K562 (cell line): ENCODE results near the gene ZNF865. TPM values are rescaled to one million over a fixed set of nuclear protein-coding genes. Genes with fewer than 3 reads are reported as not detected.

Experiments used
- ATAC-seq: fragments of 200-7000 bp; cut with Tn5 transposase; 3 replicates; pipeline ENCODE4 v1.9.1; 2020; ENCODE audit warnings: moderate library complexity
- BruUV-seq: library from RNA; stranded (reverse); fragments of 400-500 nt; replicated peaks from 2 replicates; lab custom pipeline; 2021; lab: Mats Ljungman, UMichigan
- CTCF ChIA-PET: fragments of 300-600 bp; formaldehyde crosslinking; extraction: SDS; loops from one replicate; lab custom pipeline; 2021; ENCODE audit warnings: low intra/inter-chr PET ratio; lab: Yijun Ruan, JAX
- POLR2A ChIA-PET: fragments of 300-600, 350-650 bp; sonication (Branson Sonifier 250); formaldehyde crosslinking; extraction: SDS; loops from one replicate; lab custom pipeline; 2021; ENCODE audit warnings: antibody characterized with exemption, inconsistent platforms; lab: Yijun Ruan, JAX
- DNase-seq, 4 experiments: peaks; one replicate each; pipeline versions ENCODE4 v3.0.0 to v3.0.0-alpha.2; 2011 to 2018; ENCODE audit warnings: low spot score in 3 of 4, mixed read lengths in 3 of 4; ENCODE audit errors: extremely low read depth in 1 of 4
- FAIRE-seq: peaks from 2 replicates; lab custom pipeline; 2011; peaks lifted over from hg19 to GRCh38; lab: Jason Lieb, UNC
- H2AFZ ChIP-seq: 2 replicates; pipeline ENCODE4 v1.6.0; 2011; ENCODE audit warnings: low read depth, low read length, control low read depth, inconsistent platforms
- H3K27ac ChIP-seq: fragments of 200-600 bp; 3 replicates; pipeline ENCODE4 v1.8.0; 2011; ENCODE audit warnings: low read depth, mild to moderate bottlenecking, control low read depth, inconsistent platforms, low read length, moderate library complexity, mixed read lengths; ENCODE audit errors: extremely low read depth
- H3K27me3 ChIP-seq, 2 experiments: fragments of 300-600 bp in 1 of 2; 2 replicates in 1 of 2; 3 replicates in 1 of 2; pipeline versions ENCODE4 v1.6.0 to v1.8.0; 2011; ENCODE audit warnings: inconsistent platforms in 2 of 2, low read length in 2 of 2, mild to moderate bottlenecking in 1 of 2, mixed read lengths in 1 of 2, moderate library complexity in 1 of 2; ENCODE audit not compliant: control insufficient read depth in 2 of 2, insufficient read depth in 2 of 2
- H3K36me3 ChIP-seq: fragments of 300-600 bp; 3 replicates; pipeline ENCODE4 v1.8.0; 2011; ENCODE audit warnings: mild to moderate bottlenecking, low read length, inconsistent platforms; ENCODE audit not compliant: control insufficient read depth, insufficient read depth
- H3K4me1 ChIP-seq, 2 experiments: fragments of 200-600 bp in 1 of 2; replicated peaks in 1 of 2; 2 replicates in 1 of 2; 3 replicates in 1 of 2; pipeline versions ENCODE4 v1.5.1 to v1.8.0; 2011; ENCODE audit warnings: inconsistent platforms in 2 of 2, low read length in 2 of 2, mild to moderate bottlenecking in 1 of 2, mixed read lengths in 1 of 2, moderate library complexity in 1 of 2; ENCODE audit not compliant: control insufficient read depth in 2 of 2, insufficient read depth in 2 of 2
- H3K4me2 ChIP-seq: 2 replicates; pipeline ENCODE4 v1.6.1; 2011; ENCODE audit warnings: low read length, control low read depth, inconsistent platforms, mixed read lengths; ENCODE audit not compliant: insufficient read depth
- H3K4me3 ChIP-seq: fragments of 200-600 bp; sonication (generic), shearing (Covaris generic); 2 replicates; pipeline ENCODE4 v1.5.1; 2016; ENCODE audit warnings: control low read depth, inconsistent platforms
- H3K79me2 ChIP-seq: fragments of 200-600 bp; 3 replicates; pipeline ENCODE4 v1.8.0; 2011; ENCODE audit warnings: low read length, inconsistent platforms; ENCODE audit not compliant: control insufficient read depth, insufficient read depth
- H3K9ac ChIP-seq, 2 experiments: 2 replicates each; pipeline versions ENCODE4 v1.6.0 to v1.6.1; 2011; ENCODE audit warnings: low read depth in 2 of 2, low read length in 2 of 2, control low read depth in 1 of 2, inconsistent platforms in 1 of 2, mild to moderate bottlenecking in 1 of 2, mixed read lengths in 1 of 2; ENCODE audit not compliant: insufficient read depth in 1 of 2
- H3K9me1 ChIP-seq: one replicate; pipeline ENCODE4 v1.6.0; 2011; ENCODE audit warnings: inconsistent platforms, mild to moderate bottlenecking, low read length, moderate library complexity; ENCODE audit not compliant: control insufficient read depth, insufficient read depth
- H3K9me3 ChIP-seq: replicated peaks from 2 replicates; pipeline ENCODE4 v1.5.1; 2011; ENCODE audit warnings: low read depth, low read length, inconsistent platforms; ENCODE audit not compliant: control insufficient read depth, insufficient read depth
- H4K20me1 ChIP-seq: replicated peaks from 2 replicates; pipeline ENCODE4 v1.6.1; 2011; ENCODE audit warnings: low read length, inconsistent platforms, mixed read lengths; ENCODE audit not compliant: control insufficient read depth, insufficient read depth
- CBX5 ChIP-seq: IDR thresholded peaks from 2 replicates; pipeline ENCODE4 v1.6.1; 2014; ENCODE audit warnings: low read depth, borderline replicate concordance
- COPS2 ChIP-seq: fragments of 450-650 bp; conservative IDR thresholded peaks from 2 replicates; pipeline ENCODE4 v1.6.1; 2016; ENCODE audit warnings: mild to moderate bottlenecking, moderate library complexity
- ZNF263 ChIP-seq: sonication (generic); formaldehyde crosslinking; IDR thresholded peaks from 2 replicates; pipeline ENCODE4 v1.8.0; 2022; ENCODE audit warnings: mild to moderate bottlenecking, missing genetic modification reagents, borderline replicate concordance
- WGBS: fragments of 100-300 bp; shearing (Covaris generic); methylation state at CpG from one replicate; pipeline ENCODE4 v1.1.6; 2016; ENCODE audit warnings: low coverage, mixed read lengths; ENCODE audit not compliant: insufficient coverage; ENCODE audit errors: missing lambda C conversion rate; 5-methylcytosine and 5-hydroxymethylcytosine counted together
- in situ Hi-C: fragments of 300-500 bp; cut with MboI; formaldehyde crosslinking; loops from 4 replicates; pipeline ENCODE4 v1.15.0; 2018; ENCODE audit warnings: inconsistent platforms, mixed read lengths
- intact Hi-C: fragments of 100-400 bp; cut with micrococcal nuclease; formaldehyde crosslinking; loops from 2 replicates; pipeline ENCODE4 v1.14.2; 2022
- polyA plus RNA-seq, 8 experiments: library from polyadenylated mRNA; depleted of rRNA in 4 of 8; stranded (reverse) in 5 of 8; unstranded in 3 of 8; fragments of >200 nt; fragmentation: Nextera tagmentation in 2 of 8; fragmentation: Illumina TruSeq in 1 of 8; extraction: Ambion mirVana in 2 of 8; extraction: Trizol in 1 of 8; gene quantifications; 2 replicates each; pipeline versions ENCODE4 v1.2.1 to v1.2.3, GENCODE V29; 2011 to 2014; ENCODE audit warnings: inconsistent platforms in 1 of 8, missing spikeins in 1 of 8
- total RNA-seq, 7 experiments: library from RNA; depleted of rRNA in 6 of 7; stranded (reverse); fragments of >200 nt in 6 of 7; fragmentation: Illumina TruSeq in 2 of 7; extraction: Trizol in 2 of 7; gene quantifications; 2 replicates each; pipeline versions ENCODE4 v1.2.1 to v1.2.3, GENCODE V29; 2011 to 2021; ENCODE audit warnings: low replicate concordance in 1 of 7
- TF ChIP-seq, protein P1 (sequence below): fragments of 450-650 bp; formaldehyde crosslinking; IDR thresholded peaks from 2 replicates; pipeline ENCODE4 v1.4.0; 2022; ENCODE audit warnings: missing genetic modification characterization
- TF ChIP-seq, protein P2 (sequence below): fragments of 200-800 bp; sonication (Bioruptor generic); IDR thresholded peaks from 2 replicates; pipeline ENCODE4 v1.6.1; 2017; ENCODE audit warnings: missing genetic modification characterization, missing compliant biosample characterization
- TF ChIP-seq, protein P3 (sequence below): fragments of 250-450 bp; sonication (Bioruptor Pico); IDR thresholded peaks from 2 replicates; pipeline ENCODE4 v1.4.0; 2020
- TF ChIP-seq, protein P4 (sequence below): fragments of 150-350 bp; conservative IDR thresholded peaks from 2 replicates; pipeline ENCODE4 v1.6.1; 2014; ENCODE audit warnings: low read length

The ZNF865 gene
- total and polyA plus RNA-seq, 9 of the 15 experiments (the other 6 are each of a cell fraction or from before 2014, with no cell fraction given) = 0.40 to 18.8 (median 1.6) TPM; not detected in 2

DNA sequence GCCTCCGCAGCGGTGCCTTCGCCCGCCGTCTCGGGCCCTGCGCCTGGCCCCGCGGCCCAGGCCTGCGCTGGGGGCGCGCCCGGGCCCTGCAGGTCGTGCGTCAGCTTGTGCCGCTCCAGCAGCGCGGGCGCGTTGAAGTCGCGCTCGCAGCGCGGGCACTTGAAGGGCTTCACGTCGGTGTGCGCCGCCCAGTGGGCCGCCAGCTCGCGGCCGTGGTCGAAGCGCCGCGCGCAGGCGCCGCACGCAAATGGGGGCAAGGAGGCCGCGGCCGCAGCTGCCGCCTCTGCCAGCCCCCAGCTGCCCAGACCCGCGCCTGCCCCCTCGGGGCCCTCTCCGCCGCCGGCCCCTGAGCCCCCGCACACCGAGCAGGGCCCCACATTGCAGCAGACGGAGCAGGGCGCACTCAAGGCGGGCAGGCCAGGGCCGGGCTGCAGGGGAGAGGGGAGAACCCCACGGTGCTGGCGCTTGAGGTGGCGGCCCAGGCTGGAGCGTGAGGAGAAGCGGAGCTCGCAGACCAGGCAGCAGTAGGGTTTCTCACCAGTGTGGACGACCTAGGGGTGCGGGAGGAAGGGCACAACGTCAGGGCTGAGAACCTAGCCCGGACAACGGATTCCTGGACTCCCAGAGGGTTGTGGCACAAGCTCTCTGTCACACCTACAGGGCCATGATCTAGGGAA lies 12.2 kb upstream of the ZNF865 start (continued):
- TF ChIP-seq ZNF263 (CRISPR knock-in tag) (no peak), CBX5 (no peak), COPS2 (no peak)
- TF ChIP-seq, protein P1, sequence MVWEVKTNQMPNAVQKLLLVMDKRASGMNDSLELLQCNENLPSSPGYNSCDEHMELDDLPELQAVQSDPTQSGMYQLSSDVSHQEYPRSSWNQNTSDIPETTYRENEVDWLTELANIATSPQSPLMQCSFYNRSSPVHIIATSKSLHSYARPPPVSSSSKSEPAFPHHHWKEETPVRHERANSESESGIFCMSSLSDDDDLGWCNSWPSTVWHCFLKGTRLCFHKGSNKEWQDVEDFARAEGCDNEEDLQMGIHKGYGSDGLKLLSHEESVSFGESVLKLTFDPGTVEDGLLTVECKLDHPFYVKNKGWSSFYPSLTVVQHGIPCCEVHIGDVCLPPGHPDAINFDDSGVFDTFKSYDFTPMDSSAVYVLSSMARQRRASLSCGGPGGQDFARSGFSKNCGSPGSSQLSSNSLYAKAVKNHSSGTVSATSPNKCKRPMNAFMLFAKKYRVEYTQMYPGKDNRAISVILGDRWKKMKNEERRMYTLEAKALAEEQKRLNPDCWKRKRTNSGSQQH (CRISPR knock-in tag) = no peak
- TF ChIP-seq, all 486 proteins: peak for 0

DNA sequence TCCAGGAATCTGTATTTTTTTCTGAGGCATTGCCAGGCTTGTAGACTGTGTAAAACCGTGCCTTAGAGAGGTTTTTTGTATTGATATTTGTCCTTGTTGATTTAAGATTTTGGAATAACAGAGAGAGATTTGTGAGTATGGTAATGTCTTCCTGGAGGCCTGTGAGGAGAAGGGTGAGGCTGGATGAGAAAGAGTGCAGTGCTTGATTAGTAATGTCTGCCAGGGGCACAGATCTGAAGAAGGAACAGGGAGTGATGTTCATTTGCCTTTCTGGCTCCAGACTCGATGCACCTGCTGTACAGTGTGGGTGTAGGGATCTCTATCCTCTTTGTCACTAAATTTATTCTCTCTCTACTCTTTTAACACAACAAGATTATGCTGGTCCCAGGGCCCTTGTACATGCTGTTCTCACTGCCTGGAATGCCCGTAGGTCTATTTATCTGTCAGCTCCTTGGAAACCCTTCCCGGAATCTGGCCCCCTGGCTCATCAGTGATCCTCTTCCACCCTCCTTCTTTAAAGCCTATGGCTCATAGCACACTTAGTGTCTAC lies 10.4 kb upstream of the ZNF865 start:
- Histone ChIP-seq H3K9me3 (peaks cover 3% of the 10 kb centered on the region; the same call in 1 of the 2 replicates), H4K20me1 (no peaks in the 10 kb centered on the region), H3K4me3 (no peak overlapping the region), H3K9me1 (no peaks in the 10 kb centered on the region), H3K27me3 (no peaks in the 10 kb centered on the region), H3K36me3 (peaks cover 39% of the 10 kb centered on the region; the same call in 2 of the 3 replicates), H3K4me1 (peaks cover 12 to 25% of the 10 kb centered on the region in 2 experiments; a peak in 4 of 5 replicates), H3K27ac (no peak overlapping the region), H2AFZ (no peak overlapping the region), H3K4me2 (no peak overlapping the region), H3K9ac (no peak overlapping the region), H3K79me2 (peaks cover 4% of the 10 kb centered on the region; the same call in 1 of the 3 replicates)
- intact Hi-C loops (no loop called here), in situ Hi-C loops (no loop called here)
- no TSS peak for BruUV-seq
- WGBS = 86% methylated on average over 4 of the region's 4 CpGs
- ATAC-seq (no peak), DNase-seq (no peak), FAIRE-seq (no peak)
- CTCF ChIA-PET = no interaction called here
- POLR2A ChIA-PET = interaction anchor here (0.6 kb wide), 1 partner anchor 22 kb away, joined by 4 read pairs; no protein-coding TSS in a partner anchor
- TF ChIP-seq, protein P2, sequence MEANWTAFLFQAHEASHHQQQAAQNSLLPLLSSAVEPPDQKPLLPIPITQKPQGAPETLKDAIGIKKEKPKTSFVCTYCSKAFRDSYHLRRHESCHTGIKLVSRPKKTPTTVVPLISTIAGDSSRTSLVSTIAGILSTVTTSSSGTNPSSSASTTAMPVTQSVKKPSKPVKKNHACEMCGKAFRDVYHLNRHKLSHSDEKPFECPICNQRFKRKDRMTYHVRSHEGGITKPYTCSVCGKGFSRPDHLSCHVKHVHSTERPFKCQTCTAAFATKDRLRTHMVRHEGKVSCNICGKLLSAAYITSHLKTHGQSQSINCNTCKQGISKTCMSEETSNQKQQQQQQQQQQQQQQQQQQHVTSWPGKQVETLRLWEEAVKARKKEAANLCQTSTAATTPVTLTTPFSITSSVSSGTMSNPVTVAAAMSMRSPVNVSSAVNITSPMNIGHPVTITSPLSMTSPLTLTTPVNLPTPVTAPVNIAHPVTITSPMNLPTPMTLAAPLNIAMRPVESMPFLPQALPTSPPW = no peak
- TF ChIP-seq, protein P3, sequence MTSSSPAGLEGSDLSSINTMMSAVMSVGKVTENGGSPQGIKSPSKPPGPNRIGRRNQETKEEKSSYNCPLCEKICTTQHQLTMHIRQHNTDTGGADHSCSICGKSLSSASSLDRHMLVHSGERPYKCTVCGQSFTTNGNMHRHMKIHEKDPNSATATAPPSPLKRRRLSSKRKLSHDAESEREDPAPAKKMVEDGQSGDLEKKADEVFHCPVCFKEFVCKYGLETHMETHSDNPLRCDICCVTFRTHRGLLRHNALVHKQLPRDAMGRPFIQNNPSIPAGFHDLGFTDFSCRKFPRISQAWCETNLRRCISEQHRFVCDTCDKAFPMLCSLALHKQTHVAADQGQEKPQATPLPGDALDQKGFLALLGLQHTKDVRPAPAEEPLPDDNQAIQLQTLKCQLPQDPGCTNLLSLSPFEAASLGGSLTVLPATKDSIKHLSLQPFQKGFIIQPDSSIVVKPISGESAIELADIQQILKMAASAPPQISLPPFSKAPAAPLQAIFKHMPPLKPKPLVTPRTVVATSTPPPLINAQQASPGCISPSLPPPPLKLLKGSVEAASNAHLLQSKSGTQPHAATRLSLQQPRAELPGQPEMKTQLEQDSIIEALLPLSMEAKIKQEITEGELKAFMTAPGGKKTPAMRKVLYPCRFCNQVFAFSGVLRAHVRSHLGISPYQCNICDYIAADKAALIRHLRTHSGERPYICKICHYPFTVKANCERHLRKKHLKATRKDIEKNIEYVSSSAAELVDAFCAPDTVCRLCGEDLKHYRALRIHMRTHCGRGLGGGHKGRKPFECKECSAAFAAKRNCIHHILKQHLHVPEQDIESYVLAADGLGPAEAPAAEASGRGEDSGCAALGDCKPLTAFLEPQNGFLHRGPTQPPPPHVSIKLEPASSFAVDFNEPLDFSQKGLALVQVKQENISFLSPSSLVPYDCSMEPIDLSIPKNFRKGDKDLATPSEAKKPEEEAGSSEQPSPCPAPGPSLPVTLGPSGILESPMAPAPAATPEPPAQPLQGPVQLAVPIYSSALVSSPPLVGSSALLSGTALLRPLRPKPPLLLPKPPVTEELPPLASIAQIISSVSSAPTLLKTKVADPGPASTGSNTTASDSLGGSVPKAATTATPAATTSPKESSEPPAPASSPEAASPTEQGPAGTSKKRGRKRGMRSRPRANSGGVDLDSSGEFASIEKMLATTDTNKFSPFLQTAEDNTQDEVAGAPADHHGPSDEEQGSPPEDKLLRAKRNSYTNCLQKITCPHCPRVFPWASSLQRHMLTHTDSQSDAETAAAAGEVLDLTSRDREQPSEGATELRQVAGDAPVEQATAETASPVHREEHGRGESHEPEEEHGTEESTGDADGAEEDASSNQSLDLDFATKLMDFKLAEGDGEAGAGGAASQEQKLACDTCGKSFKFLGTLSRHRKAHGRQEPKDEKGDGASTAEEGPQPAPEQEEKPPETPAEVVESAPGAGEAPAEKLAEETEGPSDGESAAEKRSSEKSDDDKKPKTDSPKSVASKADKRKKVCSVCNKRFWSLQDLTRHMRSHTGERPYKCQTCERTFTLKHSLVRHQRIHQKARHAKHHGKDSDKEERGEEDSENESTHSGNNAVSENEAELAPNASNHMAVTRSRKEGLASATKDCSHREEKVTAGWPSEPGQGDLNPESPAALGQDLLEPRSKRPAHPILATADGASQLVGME (CRISPR knock-in tag) = no peak
- TF ChIP-seq, protein P4, sequence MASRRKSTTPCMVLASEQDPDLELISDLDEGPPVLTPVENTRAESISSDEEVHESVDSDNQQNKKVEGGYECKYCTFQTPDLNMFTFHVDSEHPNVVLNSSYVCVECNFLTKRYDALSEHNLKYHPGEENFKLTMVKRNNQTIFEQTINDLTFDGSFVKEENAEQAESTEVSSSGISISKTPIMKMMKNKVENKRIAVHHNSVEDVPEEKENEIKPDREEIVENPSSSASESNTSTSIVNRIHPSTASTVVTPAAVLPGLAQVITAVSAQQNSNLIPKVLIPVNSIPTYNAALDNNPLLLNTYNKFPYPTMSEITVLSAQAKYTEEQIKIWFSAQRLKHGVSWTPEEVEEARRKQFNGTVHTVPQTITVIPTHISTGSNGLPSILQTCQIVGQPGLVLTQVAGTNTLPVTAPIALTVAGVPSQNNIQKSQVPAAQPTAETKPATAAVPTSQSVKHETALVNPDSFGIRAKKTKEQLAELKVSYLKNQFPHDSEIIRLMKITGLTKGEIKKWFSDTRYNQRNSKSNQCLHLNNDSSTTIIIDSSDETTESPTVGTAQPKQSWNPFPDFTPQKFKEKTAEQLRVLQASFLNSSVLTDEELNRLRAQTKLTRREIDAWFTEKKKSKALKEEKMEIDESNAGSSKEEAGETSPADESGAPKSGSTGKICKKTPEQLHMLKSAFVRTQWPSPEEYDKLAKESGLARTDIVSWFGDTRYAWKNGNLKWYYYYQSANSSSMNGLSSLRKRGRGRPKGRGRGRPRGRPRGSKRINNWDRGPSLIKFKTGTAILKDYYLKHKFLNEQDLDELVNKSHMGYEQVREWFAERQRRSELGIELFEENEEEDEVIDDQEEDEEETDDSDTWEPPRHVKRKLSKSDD = no peak
